Immature natural killer cell (primary cell): ENCODE results near the gene P2RY11. TPM values are rescaled to one million over a fixed set of nuclear protein-coding genes. Genes with fewer than 3 reads are reported as not detected.

Experiments
- DNase-seq, 3 donors: peaks; one replicate each; pipeline ENCODE4 v3.0.0; 2022; ENCODE audit warnings: mixed read lengths in 1 of 3
- H3K27ac Mint-ChIP-seq, 6 donors: one replicate each; pipeline ENCODE4 v1.8.0; 2020; ENCODE audit warnings: mixed read lengths in 6 of 6, mild to moderate bottlenecking in 5 of 6, inconsistent platforms in 4 of 6, moderate library complexity in 3 of 6
- H3K27me3 Mint-ChIP-seq, 3 donors: one replicate each; pipeline ENCODE4 v1.8.0; 2020 to 2021; ENCODE audit warnings: low read depth in 3 of 3, mild to moderate bottlenecking in 3 of 3, mixed read lengths in 3 of 3, moderate library complexity in 3 of 3, inconsistent platforms in 1 of 3
- H3K36me3 Mint-ChIP-seq, 3 donors: one replicate each; pipeline ENCODE4 v1.8.0; 2020; ENCODE audit warnings: mixed read lengths in 3 of 3, inconsistent platforms in 2 of 3, mild to moderate bottlenecking in 2 of 3
- H3K4me1 Mint-ChIP-seq, 2 donors: one replicate each; pipeline ENCODE4 v1.8.0; 2020; ENCODE audit warnings: inconsistent platforms in 2 of 2, mild to moderate bottlenecking in 2 of 2, mixed read lengths in 2 of 2, moderate library complexity in 1 of 2
- H3K4me3 Mint-ChIP-seq, 5 donors: one replicate each; pipeline ENCODE4 v1.8.0; 2020; ENCODE audit warnings: mild to moderate bottlenecking in 5 of 5, mixed read lengths in 5 of 5, inconsistent platforms in 3 of 5, moderate library complexity in 3 of 5
- H3K9me3 Mint-ChIP-seq, 6 donors: one replicate each; pipeline ENCODE4 v1.8.0; 2020; ENCODE audit warnings: mild to moderate bottlenecking in 6 of 6, mixed read lengths in 6 of 6, inconsistent platforms in 4 of 6, moderate library complexity in 3 of 6
- polyA plus RNA-seq, 3 donors: library from polyadenylated mRNA; unstranded; fragments of 300-500 nt; fragmentation: Illumina TruSeq; gene quantifications; one replicate each; pipeline ENCODE4 v1.2.3, GENCODE V29; 2021

The P2RY11 gene
- polyA plus RNA-seq, 3 donors from 2014 or later = 2.6 to 26.7 (median 6.9) TPM

- H3K27ac Mint-ChIP-seq = peak overlapping the region; percentile 96 to 100 (median 99)
- peaks cover 10 to 28% (median 12%) of the 10 kb centered on the region in 3 donors for H3K36me3 Mint-ChIP-seq
- peaks cover 19 to 45% (median 24%) of the 10 kb centered on the region in 3 donors for H3K27me3 Mint-ChIP-seq
- no peaks in the 10 kb centered on the region for H3K9me3 Mint-ChIP-seq
- peak overlapping the region; percentile 86 to 92 (median 89) for H3K4me3 Mint-ChIP-seq
- H3K4me1 Mint-ChIP-seq = peaks cover 70 to 74% of the 10 kb centered on the region in 2 donors
- peak; percentile 72 to 79 (median 77) for DNase-seq
These were observed 706 bp downstream of the P2RY11 start for GRCh38 chr19:10112037-10112761.

- Mint-ChIP-seq H3K27me3 (peaks cover 19 to 45% (median 24%) of the 10 kb centered on the region in 3 donors), H3K36me3 (peaks cover 10 to 29% (median 12%) of the 10 kb centered on the region in 3 donors), H3K4me1 (peaks cover 71% of the 10 kb centered on the region in 2 donors), H3K4me3 (peak overlapping the region; percentile 86 to 92 (median 89)), H3K9me3 (no peaks in the 10 kb centered on the region), H3K27ac (peak overlapping the region; percentile 96 to 100 (median 99))
- peak; percentile 76 to 81 (median 78) for DNase-seq
These were observed 1.6 kb downstream of the P2RY11 start for GRCh38 chr19:10112895-10113591.

- H3K36me3 Mint-ChIP-seq = peaks cover 10 to 29% (median 12%) of the 10 kb centered on the region in 3 donors
- peak; percentile 46 to 55 (median 53) for DNase-seq
- peak overlapping the region; percentile 96 to 100 (median 99) for H3K27ac Mint-ChIP-seq
- no peaks in the 10 kb centered on the region for H3K9me3 Mint-ChIP-seq
- peaks cover 19 to 45% (median 24%) of the 10 kb centered on the region in 3 donors for H3K27me3 Mint-ChIP-seq
- H3K4me3 Mint-ChIP-seq = peak overlapping the region; percentile 86 to 92 (median 89)
- peaks cover 71 to 72% of the 10 kb centered on the region in 2 donors for H3K4me1 Mint-ChIP-seq
These were observed 2.1 kb downstream of the P2RY11 start for GRCh38 chr19:10113592-10113963.

- Mint-ChIP-seq H3K9me3 (no peaks in the 10 kb centered on the region), H3K27me3 (peaks cover 19 to 47% (median 24%) of the 10 kb centered on the region in 3 donors), H3K4me3 (peak overlapping the region; percentile 86 to 92 (median 89)), H3K27ac (peak overlapping the region; percentile 96 to 100 (median 99)), H3K4me1 (peaks cover 76 to 78% of the 10 kb centered on the region in 2 donors), H3K36me3 (peaks cover 10 to 29% (median 12%) of the 10 kb centered on the region in 3 donors)
- peak; percentile 39 to 52 (median 50) for DNase-seq
These were observed 2.6 kb downstream of the P2RY11 start for GRCh38 chr19:10113964-10114650.

- peaks cover 78 to 82% of the 10 kb centered on the region in 2 donors for H3K4me1 Mint-ChIP-seq
- peaks cover 7 to 22% (median 10%) of the 10 kb centered on the region in 3 donors for H3K36me3 Mint-ChIP-seq
- H3K9me3 Mint-ChIP-seq = no peaks in the 10 kb centered on the region
- H3K4me3 Mint-ChIP-seq = peak overlapping the region; percentile 61 to 88 (median 82)
- peak; percentile 43 to 56 (median 54) for DNase-seq
- peaks cover 21 to 50% (median 24%) of the 10 kb centered on the region in 3 donors for H3K27me3 Mint-ChIP-seq
- peak overlapping the region; percentile 95 to 99 (median 98) for H3K27ac Mint-ChIP-seq
These were observed 3.3 kb downstream of the P2RY11 start for GRCh38 chr19:10114651-10115391.

- H3K36me3 Mint-ChIP-seq = peaks cover 7 to 22% (median 9%) of the 10 kb centered on the region in 3 donors
- H3K27ac Mint-ChIP-seq = peak overlapping the region; percentile 95 to 99 (median 98)
- peaks cover 77 to 82% of the 10 kb centered on the region in 2 donors for H3K4me1 Mint-ChIP-seq
- H3K4me3 Mint-ChIP-seq = peak overlapping the region; percentile 67 to 91 (median 82)
- peaks cover 23 to 52% (median 24%) of the 10 kb centered on the region in 3 donors for H3K27me3 Mint-ChIP-seq
- H3K9me3 Mint-ChIP-seq = no peaks in the 10 kb centered on the region
- peak in 1 of 3 donors; percentile 6 for DNase-seq
These were observed 4.0 kb downstream of the P2RY11 start for GRCh38 chr19:10115392-10116084.

GRCh38 chr19:10116085-10116865 lies 4.8 kb downstream of the P2RY11 start:
- Mint-ChIP-seq H3K27ac (peak overlapping the region; percentile 95 to 99 (median 98)), H3K36me3 (peaks cover 6 to 20% (median 7%) of the 10 kb centered on the region in 3 donors), H3K9me3 (no peaks in the 10 kb centered on the region), H3K27me3 (peaks cover 21 to 48% (median 24%) of the 10 kb centered on the region in 3 donors), H3K4me3 (peak overlapping the region; percentile 67 to 91 (median 82)), H3K4me1 (peaks cover 73 to 74% of the 10 kb centered on the region in 2 donors)
- peak; percentile 77 to 84 (median 81) for DNase-seq

- peaks cover 65 to 67% of the 10 kb centered on the region in 2 donors for H3K4me1 Mint-ChIP-seq
- DNase-seq = no peak
- H3K4me3 Mint-ChIP-seq = peak overlapping the region; percentile 58 to 91 (median 82)
- H3K36me3 Mint-ChIP-seq = peaks cover 6 to 16% (median 7%) of the 10 kb centered on the region in 3 donors
- peak overlapping the region; percentile 95 to 99 (median 98) for H3K27ac Mint-ChIP-seq
- no peaks in the 10 kb centered on the region for H3K9me3 Mint-ChIP-seq
- peaks cover 18 to 43% (median 20%) of the 10 kb centered on the region in 3 donors for H3K27me3 Mint-ChIP-seq
These were observed 5.5 kb downstream of the P2RY11 start for GRCh38 chr19:10116866-10117616.

GRCh38 chr19:10118960-10119359 lies 7.5 kb downstream of the P2RY11 start:
- Mint-ChIP-seq H3K4me1 (peaks cover 46 to 48% of the 10 kb centered on the region in 2 donors), H3K27ac (peak overlapping the region; percentile 86 to 93 (median 90))

GRCh38 chr19:10120538-10121189 lies 9.2 kb downstream of the P2RY11 start:
- peak overlapping the region in 4 of 5 donors; percentile 29 to 67 (median 43) for H3K4me3 Mint-ChIP-seq

More at GRCh38 chr19:10118960-10119359, 7.5 kb downstream of the P2RY11 start:
- no peak for DNase-seq
- no peaks in the 10 kb centered on the region for H3K9me3 Mint-ChIP-seq
- peaks cover 6 to 16% (median 7%) of the 10 kb centered on the region in 3 donors for H3K36me3 Mint-ChIP-seq
- H3K27me3 Mint-ChIP-seq = peaks cover 10 to 26% (median 12%) of the 10 kb centered on the region in 3 donors
- peak overlapping the region; percentile 90 to 96 (median 93) for H3K4me3 Mint-ChIP-seq

More at GRCh38 chr19:10120538-10121189, 9.2 kb downstream of the P2RY11 start:
- peaks cover 6 to 10% (median 10%) of the 10 kb centered on the region in 3 donors for H3K36me3 Mint-ChIP-seq
- H3K27me3 Mint-ChIP-seq = peaks cover 7 to 14% (median 10%) of the 10 kb centered on the region in 3 donors
- H3K27ac Mint-ChIP-seq = no peak overlapping the region
- H3K4me1 Mint-ChIP-seq = peaks cover 34% of the 10 kb centered on the region in 2 donors
- no peak for DNase-seq
- no peaks in the 10 kb centered on the region for H3K9me3 Mint-ChIP-seq
